Measurements from ENCODE around the gene SLN. TPM values are rescaled to one million over a fixed set of nuclear protein-coding genes. Genes with fewer than 3 reads are reported as not detected.
"Not testable (repeated sequence)": the region's sequence is repeated elsewhere in the genome, so short reads cannot be mapped to it uniquely, and the experiment has no call there.

SLN gene
- total RNA-seq = not detected

- Histone ChIP-seq H3K4me1 (no peaks in the 10 kb centered on the region), H3K27me3 (no peaks in the 10 kb centered on the region), H3K9me3 (no peaks in the 10 kb centered on the region), H3K27ac (no peak within 1 kb of the TSS), H3K36me3 (no peaks in the 10 kb centered on the region), H3K4me3 (no peak within 1 kb of the TSS)
- DNase-seq (ENCODE audit: extremely low spot score in 2 of 2) = no peak
- no peak for TF ChIP-seq CTCF (IDR thresholded peaks at IDR 0.05)
- intact Hi-C loops (cut with DNase I) = no loop called here
These were observed at the start of gene SLN for GRCh38 chr11:107711861-107712755. TSS of gene SLN (minus strand) at chr11:107712056.

GRCh38 chr11:107758719-107759355, 47.0 kb upstream of the SLN start:
- intact Hi-C loops (cut with DNase I); H3K9me3 ChIP-seq; DNase-seq (ENCODE audit: extremely low spot score in 2 of 2); H3K27ac ChIP-seq; H3K4me1 ChIP-seq; H3K36me3 ChIP-seq; H3K27me3 ChIP-seq; H3K4me3 ChIP-seq: not testable (repeated sequence)

GRCh38 chr11:107757661-107758060, 45.8 kb upstream of the SLN start:
- no peak for TF ChIP-seq POLR2AphosphoS5 (IDR thresholded peaks at IDR 0.05; ENCODE audit: insufficient read depth in 1 of 2, low read depth in 1 of 2)
- TF ChIP-seq POLR2A (IDR thresholded peaks at IDR 0.05) = no peak
- TF ChIP-seq CTCF (IDR thresholded peaks at IDR 0.05) = no peak
- intact Hi-C loops (cut with DNase I) = no loop called here
- no peak overlapping the region for H3K27ac ChIP-seq

GRCh38 chr11:107756553-107756952, 44.7 kb upstream of the SLN start:
- DNase-seq (ENCODE audit: extremely low spot score in 2 of 2) = no peak
- Histone ChIP-seq H3K9me3 (no peaks in the 10 kb centered on the region), H3K4me1 (no peaks in the 10 kb centered on the region), H3K27ac (no peak overlapping the region), H3K27me3 (no peaks in the 10 kb centered on the region), H3K36me3 (no peaks in the 10 kb centered on the region), H3K4me3 (no peak overlapping the region)
- TF ChIP-seq CTCF (IDR thresholded peaks at IDR 0.05) (no peak), POLR2AphosphoS5 (IDR thresholded peaks at IDR 0.05; ENCODE audit: insufficient read depth in 1 of 2, low read depth in 1 of 2) (no peak), POLR2A (IDR thresholded peaks at IDR 0.05) (no peak)
- intact Hi-C loops (cut with DNase I) = no loop called here

More at GRCh38 chr11:107757661-107758060, 45.8 kb upstream of the SLN start:
- Histone ChIP-seq H3K36me3 (no peaks in the 10 kb centered on the region), H3K4me1 (no peaks in the 10 kb centered on the region), H3K9me3 (no peaks in the 10 kb centered on the region), H3K4me3 (no peak overlapping the region), H3K27me3 (no peaks in the 10 kb centered on the region)
- no peak for DNase-seq (ENCODE audit: extremely low spot score in 2 of 2)

- Histone ChIP-seq H3K4me3 (no peak overlapping the region), H3K36me3 (no peaks in the 10 kb centered on the region), H3K27ac (no peak overlapping the region), H3K9me3 (no peaks in the 10 kb centered on the region), H3K4me1 (no peaks in the 10 kb centered on the region), H3K27me3 (no peaks in the 10 kb centered on the region)
- no peak for DNase-seq (ENCODE audit: extremely low spot score in 2 of 2)
- intact Hi-C loops (cut with DNase I) = no loop called here
- TF ChIP-seq CTCF (IDR thresholded peaks at IDR 0.05) (no peak), POLR2A (IDR thresholded peaks at IDR 0.05) (no peak), POLR2AphosphoS5 (IDR thresholded peaks at IDR 0.05; ENCODE audit: insufficient read depth in 1 of 2, low read depth in 1 of 2) (no peak)
These were observed 41.3 kb upstream of the SLN start for GRCh38 chr11:107752949-107753822.
